Choroid plexus epithelial cell (primary cell): ENCODE measurements around the gene PRPF31.

Experiments used
- DNase-seq: peaks from one replicate; pipeline ENCODE4 v3.0.0-alpha.2; 2010; ENCODE audit warnings: low read depth
- H3K4me3 ChIP-seq: 2 replicates; pipeline ENCODE4 v1.5.1; 2011; ENCODE audit warnings: low read depth, mild to moderate bottlenecking, control low read depth, low read length, moderate library complexity
- TF ChIP-seq, protein P1 (sequence below): conservative IDR thresholded peaks from 2 replicates; pipeline ENCODE4 v1.5.1; 2011; ENCODE audit warnings: low read depth, mild to moderate bottlenecking, control low read depth, inconsistent platforms, low read length, moderate library complexity

The PRPF31 gene

DNA sequence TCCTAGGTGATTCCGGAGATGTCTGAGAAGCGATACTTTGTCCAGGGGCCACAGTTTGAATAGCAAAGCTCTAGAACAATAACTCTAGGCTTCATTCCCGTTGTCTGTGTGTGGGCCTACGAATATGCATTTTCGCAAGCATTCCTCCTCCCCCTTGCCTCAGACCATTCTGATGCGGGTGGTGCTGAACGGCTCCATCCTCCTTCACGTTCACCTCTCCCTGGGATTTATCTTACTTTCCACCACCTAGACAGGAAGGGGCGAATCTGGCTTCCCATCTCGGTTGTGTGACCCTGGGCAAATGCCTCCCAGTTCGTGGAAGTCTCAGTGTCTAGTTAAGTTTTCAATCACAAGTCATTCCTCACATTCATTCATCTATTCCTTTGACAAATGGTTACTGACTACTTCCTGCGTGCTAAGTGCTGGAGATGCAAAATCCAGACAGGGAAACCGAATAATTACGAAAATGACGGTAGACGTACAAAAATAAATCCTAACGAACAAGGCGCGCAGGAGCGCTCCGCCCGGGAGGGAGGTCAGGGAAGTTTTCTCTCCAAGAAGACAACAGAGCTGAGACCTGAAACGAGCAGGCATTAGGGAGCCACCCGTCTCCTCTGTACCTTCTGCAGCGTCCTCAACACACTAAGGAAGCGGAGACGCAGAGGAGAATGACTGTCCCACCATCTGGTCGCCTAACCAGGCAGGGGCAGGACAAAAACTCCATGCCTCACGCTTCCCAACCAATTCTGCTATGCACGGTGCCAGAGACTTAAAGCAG, 20.7 kb downstream of the PRPF31 start:
- TF ChIP-seq, protein P1, sequence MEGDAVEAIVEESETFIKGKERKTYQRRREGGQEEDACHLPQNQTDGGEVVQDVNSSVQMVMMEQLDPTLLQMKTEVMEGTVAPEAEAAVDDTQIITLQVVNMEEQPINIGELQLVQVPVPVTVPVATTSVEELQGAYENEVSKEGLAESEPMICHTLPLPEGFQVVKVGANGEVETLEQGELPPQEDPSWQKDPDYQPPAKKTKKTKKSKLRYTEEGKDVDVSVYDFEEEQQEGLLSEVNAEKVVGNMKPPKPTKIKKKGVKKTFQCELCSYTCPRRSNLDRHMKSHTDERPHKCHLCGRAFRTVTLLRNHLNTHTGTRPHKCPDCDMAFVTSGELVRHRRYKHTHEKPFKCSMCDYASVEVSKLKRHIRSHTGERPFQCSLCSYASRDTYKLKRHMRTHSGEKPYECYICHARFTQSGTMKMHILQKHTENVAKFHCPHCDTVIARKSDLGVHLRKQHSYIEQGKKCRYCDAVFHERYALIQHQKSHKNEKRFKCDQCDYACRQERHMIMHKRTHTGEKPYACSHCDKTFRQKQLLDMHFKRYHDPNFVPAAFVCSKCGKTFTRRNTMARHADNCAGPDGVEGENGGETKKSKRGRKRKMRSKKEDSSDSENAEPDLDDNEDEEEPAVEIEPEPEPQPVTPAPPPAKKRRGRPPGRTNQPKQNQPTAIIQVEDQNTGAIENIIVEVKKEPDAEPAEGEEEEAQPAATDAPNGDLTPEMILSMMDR: no peak
- peak overlapping the region; percentile 66 for H3K4me3 ChIP-seq
- DNase-seq: no peak

DNA sequence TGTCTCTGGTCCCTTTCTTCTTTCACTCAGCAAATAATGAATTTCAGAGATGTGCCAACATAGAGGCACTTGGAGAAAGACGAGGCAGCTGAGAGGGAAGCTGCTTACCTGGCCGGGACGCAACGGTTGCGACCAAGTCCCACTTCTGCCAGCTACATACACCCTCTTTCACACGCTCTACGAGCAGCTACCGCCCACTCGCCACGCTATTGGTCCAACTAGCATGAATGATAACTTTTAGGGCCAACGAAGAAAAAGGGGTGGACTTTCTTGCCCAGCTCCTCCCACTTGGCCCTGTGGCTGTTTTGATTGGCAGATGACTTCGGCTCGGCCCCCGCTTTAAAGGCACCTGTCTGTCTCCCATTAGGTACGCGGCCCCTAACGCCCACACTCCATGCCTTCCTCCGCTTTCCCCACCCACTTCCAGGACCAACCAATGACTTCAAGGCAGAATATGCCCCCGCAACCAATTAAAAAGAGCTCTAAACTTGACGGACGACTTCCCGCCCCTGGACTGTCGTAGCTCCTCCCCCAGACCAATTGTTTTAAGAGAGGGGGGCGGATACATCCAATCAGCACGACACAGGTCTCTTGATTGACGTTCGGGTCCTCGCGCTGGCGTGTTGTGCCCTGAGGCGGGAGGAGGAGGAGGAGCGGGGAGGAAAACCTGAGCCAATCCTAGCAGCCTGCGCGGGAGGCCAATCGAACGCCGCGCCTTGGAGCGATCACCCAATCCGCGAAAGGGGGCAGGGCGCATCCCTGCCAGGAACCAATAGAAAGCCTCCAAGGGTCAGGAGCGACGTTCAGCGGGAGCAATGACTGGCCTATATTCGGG, 21.5 kb downstream of the PRPF31 start:
- DNase-seq: peak; percentile 100
- peak overlapping the region; percentile 86 for H3K4me3 ChIP-seq
- TF ChIP-seq, protein P1: no peak

DNA sequence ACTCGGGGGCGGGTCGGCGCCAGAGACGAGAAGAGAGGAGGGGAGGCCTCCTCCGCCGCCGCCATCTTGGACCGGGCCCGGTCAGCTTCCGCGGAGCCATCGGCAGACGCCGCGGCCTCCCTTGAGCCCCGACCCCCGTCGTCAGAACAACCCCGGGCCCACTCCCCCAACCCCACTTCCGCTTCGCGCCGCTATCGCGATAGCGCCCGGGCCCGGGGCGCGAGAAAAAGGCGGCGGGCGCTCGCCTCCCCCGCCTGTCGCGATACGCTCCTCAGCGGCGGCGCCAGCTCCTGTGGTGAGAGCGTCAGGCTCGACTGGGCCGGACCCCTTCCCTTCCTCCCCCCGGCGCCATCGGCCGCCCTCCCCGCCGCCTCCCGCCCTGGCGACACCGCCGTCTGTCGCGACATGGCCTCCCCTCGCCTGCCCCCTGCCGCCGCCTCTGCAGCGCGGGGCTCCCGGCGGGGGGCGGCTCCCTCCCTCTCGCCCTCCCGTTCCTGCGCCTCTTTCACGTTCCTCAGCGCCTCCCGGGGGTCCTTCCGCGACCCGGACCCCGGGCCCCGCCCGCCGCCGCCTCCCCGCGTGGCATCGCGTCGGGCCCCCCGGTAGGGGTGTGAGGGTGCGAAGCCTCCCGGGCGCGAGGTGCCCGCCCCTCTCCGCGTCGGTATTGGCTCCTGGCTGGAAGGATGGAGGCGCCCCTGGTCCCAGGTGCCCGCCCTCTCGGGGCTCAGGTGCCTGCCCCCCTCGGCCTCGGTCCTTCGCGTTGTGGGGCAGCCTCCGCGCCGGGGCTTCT, 22.3 kb downstream of the PRPF31 start, which contains the start of gene CNOT3:
Gene CNOT3, plus strand, starts transcription at position 64 of the 790 bp plus-strand sequence. CDS start 5,217 bp downstream, outside the sequence.
- no peak for DNase-seq
- TF ChIP-seq, protein P1: no peak
- peak within 1 kb of the TSS; percentile 86 for H3K4me3 ChIP-seq

DNA sequence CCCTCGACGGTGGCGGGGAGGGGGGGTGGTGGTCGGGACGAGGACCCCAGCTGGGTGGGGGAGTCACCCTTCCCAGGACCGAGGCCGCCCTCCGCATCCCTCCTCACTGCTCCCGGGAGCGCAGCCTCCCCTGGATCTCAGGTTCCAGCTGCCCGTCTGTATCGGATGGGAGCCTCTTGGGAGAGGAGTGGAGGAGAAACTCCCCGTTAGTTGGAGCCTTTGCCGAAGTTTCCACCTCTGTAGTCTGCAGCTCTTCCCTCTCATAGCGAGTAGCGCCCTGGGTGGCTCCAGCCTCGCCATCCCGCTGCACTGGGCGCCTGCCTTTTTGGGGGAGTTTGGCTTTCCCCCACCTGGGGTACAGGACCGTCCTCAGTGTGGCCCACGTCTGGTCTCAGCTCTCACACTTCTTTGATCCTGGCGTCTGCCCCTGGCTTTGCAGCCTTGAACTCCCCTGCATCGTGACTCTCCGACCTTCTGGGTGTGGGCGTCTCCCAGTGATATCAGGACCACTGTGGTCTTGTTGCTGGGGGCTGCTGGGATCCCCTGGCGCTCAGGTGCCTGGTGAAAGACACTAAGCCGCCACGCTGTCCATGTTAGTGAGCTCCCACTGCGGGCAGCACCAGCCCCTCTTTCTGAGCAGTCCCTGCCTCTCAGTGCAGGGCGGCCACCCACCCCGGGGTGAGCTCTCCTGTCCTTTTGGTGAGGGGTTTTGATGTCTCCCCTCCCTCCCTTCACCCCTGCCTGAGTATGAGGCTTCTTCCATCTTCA, 23.1 kb downstream of the PRPF31 start:
- no peak for DNase-seq
- peak overlapping the region; percentile 86 for H3K4me3 ChIP-seq
- TF ChIP-seq, protein P1: no peak

DNA sequence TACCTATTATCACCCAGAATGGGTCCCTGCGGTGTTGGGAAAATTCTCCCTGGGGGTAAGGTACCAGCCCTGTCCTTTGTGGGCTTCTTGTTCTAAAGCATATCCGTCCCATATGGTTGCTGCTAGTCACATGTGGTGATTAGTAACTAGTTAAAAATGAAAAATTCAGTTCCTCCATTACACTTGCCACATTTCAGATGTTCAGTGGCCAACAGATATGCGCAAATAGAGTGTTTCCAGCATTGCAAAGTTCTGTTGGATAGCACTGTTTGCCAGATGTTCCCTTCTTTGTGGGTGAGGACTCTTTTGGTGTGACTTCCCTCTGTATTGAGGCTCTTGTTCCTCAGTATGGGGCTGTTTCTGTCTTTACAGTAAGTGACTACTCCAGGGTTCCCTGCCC, 25.8 kb downstream of the PRPF31 start:
- H3K4me3 ChIP-seq: no peak overlapping the region
- no peak for DNase-seq
- TF ChIP-seq, protein P1: no peak

DNA sequence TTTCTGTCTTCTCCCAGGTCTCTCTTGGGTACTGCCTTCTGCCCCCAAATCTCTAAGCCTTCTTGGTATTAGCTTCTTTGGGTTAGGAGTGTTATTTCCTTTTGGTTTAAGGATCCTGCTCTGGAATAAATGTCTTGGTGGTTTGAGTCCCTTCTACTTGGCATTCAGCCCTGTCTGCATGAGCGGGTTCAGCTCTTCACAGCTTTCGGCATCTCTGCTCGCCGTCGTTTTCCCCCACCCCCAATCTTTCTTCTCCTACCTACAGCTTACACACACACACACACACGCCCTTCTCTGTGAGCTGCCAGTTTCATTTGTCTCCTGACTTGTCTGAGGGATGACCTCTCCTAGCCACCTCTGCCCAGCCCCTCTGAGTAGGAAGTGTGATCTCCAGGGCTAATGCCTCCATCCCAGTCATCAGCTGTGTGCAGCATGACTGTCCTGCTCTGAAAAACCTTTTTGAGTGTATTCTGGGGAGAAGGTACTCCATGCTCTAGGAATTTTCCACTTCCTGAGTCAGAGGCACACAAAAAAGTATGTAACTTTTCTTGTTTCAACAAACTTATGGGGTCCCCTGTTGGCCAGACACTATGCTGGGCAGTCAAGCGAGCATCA, 26.7 kb downstream of the PRPF31 start:
- TF ChIP-seq, protein P1: no peak
- no peak overlapping the region for H3K4me3 ChIP-seq
- no peak for DNase-seq
